K562 (cell line): ENCODE data around the gene CPLANE2. TPM values are rescaled to one million over a fixed set of nuclear protein-coding genes. Genes with fewer than 3 reads are reported as not detected.

ENCODE experiments used
- ATF7 ChIP-seq: fragments of 450-650 bp; IDR thresholded peaks from 2 replicates; pipeline ENCODE4 v1.7.1; 2014; ENCODE audit warnings: mild to moderate bottlenecking, moderate library complexity
- CBX1 ChIP-seq: sonication (generic); IDR thresholded peaks from 2 replicates; pipeline ENCODE4 v1.6.1; 2016; ENCODE audit warnings: antibody characterized with exemption, low read depth, mild to moderate bottlenecking
- MBD2 ChIP-seq: sonication (generic); IDR thresholded peaks from 2 replicates; pipeline ENCODE4 v1.6.1; 2016; ENCODE audit warnings: low read depth, borderline replicate concordance
- NFATC3 ChIP-seq: fragments of 450-650 bp; IDR thresholded peaks from 2 replicates; pipeline ENCODE4 v1.6.1; 2017; ENCODE audit warnings: mild to moderate bottlenecking
- POLR2A ChIP-seq: fragments of 450-650 bp; conservative IDR thresholded peaks from 2 replicates; pipeline ENCODE4 v1.6.1; 2016
- PRPF4 ChIP-seq: fragments of 200-400 bp; formaldehyde crosslinking; IDR thresholded peaks from one replicate; pipeline ENCODE4 v1.6.1; 2017; ENCODE audit warnings: low read length, low read depth, mild to moderate bottlenecking; ENCODE audit not compliant: insufficient read depth, poor library complexity, severe bottlenecking
- RBBP5 ChIP-seq: fragments of 200-600 bp; sonication (generic); IDR thresholded peaks from 2 replicates; pipeline ENCODE4 v1.6.1; 2012; ENCODE audit warnings: borderline replicate concordance, mild to moderate bottlenecking, low read length, control low read depth, inconsistent platforms; ENCODE audit not compliant: insufficient read depth, poor library complexity, severe bottlenecking
- RBFOX2 ChIP-seq: fragments of 200-400 bp; formaldehyde crosslinking; IDR thresholded peaks from 2 replicates; pipeline ENCODE4 v1.6.1; 2017; ENCODE audit warnings: low read depth, mild to moderate bottlenecking, low read length, moderate library complexity
- RCOR1 ChIP-seq, 2 experiments: IDR thresholded peaks; 2 replicates each; pipeline ENCODE4 v1.6.1; 2012; ENCODE audit warnings: low read depth in 2 of 2, low read length in 2 of 2, borderline replicate concordance in 1 of 2, improper control_type of control experiment in 1 of 2
- RUNX1 ChIP-seq: sonication (generic); IDR thresholded peaks from 2 replicates; pipeline ENCODE4 v1.6.1; 2016; ENCODE audit warnings: antibody characterized with exemption, low read depth
- SMAD4 ChIP-seq: fragments of 250-450 bp; sonication (Bioruptor Pico); conservative IDR thresholded peaks from 2 replicates; pipeline ENCODE4 v1.8.0; 2021; ENCODE audit warnings: inconsistent platforms, mild to moderate bottlenecking, moderate library complexity
- TBL1XR1 ChIP-seq, 2 experiments: IDR thresholded peaks; 2 replicates each; pipeline ENCODE4 v1.6.1; 2012; ENCODE audit warnings: improper control_type of control experiment in 2 of 2, low read length in 2 of 2, mild to moderate bottlenecking in 1 of 2
- TEAD1 ChIP-seq, 2 experiments: fragments of 450-650 bp in 1 of 2; sonication (generic) in 1 of 2; formaldehyde crosslinking; IDR thresholded peaks; 2 replicates each; pipeline versions ENCODE4 v1.4.0 to v1.8.0; 2020 to 2022; ENCODE audit warnings: mild to moderate bottlenecking in 2 of 2, missing genetic modification reagents in 1 of 2
- THAP7 ChIP-seq: fragments of 250-450 bp; sonication (Bioruptor Pico); IDR thresholded peaks from 2 replicates; pipeline ENCODE4 v1.5.0; 2021
- ZFX ChIP-seq: sonication (generic); formaldehyde crosslinking; IDR thresholded peaks from 2 replicates; pipeline ENCODE4 v1.8.0; 2022; ENCODE audit warnings: mild to moderate bottlenecking, missing genetic modification reagents, moderate library complexity
- ZNF217 ChIP-seq: sonication (generic); formaldehyde crosslinking; IDR thresholded peaks from 2 replicates; pipeline ENCODE4 v1.8.0; 2022; ENCODE audit warnings: mild to moderate bottlenecking, missing genetic modification reagents
- ZNF24 ChIP-seq: fragments of 450-650 bp; IDR thresholded peaks from 2 replicates; pipeline ENCODE4 v1.6.1; 2016
- ZNF41 ChIP-seq: fragments of 250-450 bp; sonication (Bioruptor Pico); conservative IDR thresholded peaks from 2 replicates; pipeline ENCODE4 v1.4.0; 2020; ENCODE audit warnings: mild to moderate bottlenecking
- polyA plus RNA-seq, 8 experiments: library from polyadenylated mRNA; depleted of rRNA in 4 of 8; stranded (reverse) in 5 of 8; unstranded in 3 of 8; fragments of >200 nt; fragmentation: Nextera tagmentation in 2 of 8; fragmentation: Illumina TruSeq in 1 of 8; extraction: Ambion mirVana in 2 of 8; extraction: Trizol in 1 of 8; gene quantifications; 2 replicates each; pipeline versions ENCODE4 v1.2.1 to v1.2.3, GENCODE V29; 2011 to 2014; ENCODE audit warnings: inconsistent platforms in 1 of 8, missing spikeins in 1 of 8
- total RNA-seq, 7 experiments: library from RNA; depleted of rRNA in 6 of 7; stranded (reverse); fragments of >200 nt in 6 of 7; fragmentation: Illumina TruSeq in 2 of 7; extraction: Trizol in 2 of 7; gene quantifications; 2 replicates each; pipeline versions ENCODE4 v1.2.1 to v1.2.3, GENCODE V29; 2011 to 2021; ENCODE audit warnings: low replicate concordance in 1 of 7
- TF ChIP-seq, protein P1 (sequence below): fragments of 450-650 bp; IDR thresholded peaks from 2 replicates; pipeline ENCODE4 v1.6.1; 2018; ENCODE audit not compliant: partially characterized antibody
- TF ChIP-seq, protein P2 (sequence below), 2 experiments: fragments of 250-450 bp in 1 of 2; fragments of 450-650 bp in 1 of 2; sonication (Bioruptor Pico) in 1 of 2; IDR thresholded peaks; 2 replicates each; pipeline versions ENCODE4 v1.6.1 to v1.8.0; 2016 to 2021; ENCODE audit warnings: mild to moderate bottlenecking in 2 of 2, moderate library complexity in 2 of 2, missing compliant biosample characterization in 1 of 2, missing genetic modification characterization in 1 of 2
- TF ChIP-seq, protein P3 (sequence below): sonication (generic); formaldehyde crosslinking; IDR thresholded peaks from 2 replicates; pipeline ENCODE4 v1.8.0; 2022; ENCODE audit warnings: mild to moderate bottlenecking, missing genetic modification reagents
- TF ChIP-seq, protein P4 (sequence below): fragments of 250-450 bp; sonication (Bioruptor Pico); IDR thresholded peaks from 2 replicates; pipeline ENCODE4 v1.5.0; 2020; ENCODE audit warnings: mild to moderate bottlenecking

The CPLANE2 gene
- total and polyA plus RNA-seq, 9 of the 15 experiments (the other 6 are each of a cell fraction or from before 2014, with no cell fraction given) = 0.17 to 20.9 (median 8.1) TPM

GRCh38 chr1:16237343-16237830, 404 bp upstream of the CPLANE2 start (continued):
- TF ChIP-seq, protein P1, sequence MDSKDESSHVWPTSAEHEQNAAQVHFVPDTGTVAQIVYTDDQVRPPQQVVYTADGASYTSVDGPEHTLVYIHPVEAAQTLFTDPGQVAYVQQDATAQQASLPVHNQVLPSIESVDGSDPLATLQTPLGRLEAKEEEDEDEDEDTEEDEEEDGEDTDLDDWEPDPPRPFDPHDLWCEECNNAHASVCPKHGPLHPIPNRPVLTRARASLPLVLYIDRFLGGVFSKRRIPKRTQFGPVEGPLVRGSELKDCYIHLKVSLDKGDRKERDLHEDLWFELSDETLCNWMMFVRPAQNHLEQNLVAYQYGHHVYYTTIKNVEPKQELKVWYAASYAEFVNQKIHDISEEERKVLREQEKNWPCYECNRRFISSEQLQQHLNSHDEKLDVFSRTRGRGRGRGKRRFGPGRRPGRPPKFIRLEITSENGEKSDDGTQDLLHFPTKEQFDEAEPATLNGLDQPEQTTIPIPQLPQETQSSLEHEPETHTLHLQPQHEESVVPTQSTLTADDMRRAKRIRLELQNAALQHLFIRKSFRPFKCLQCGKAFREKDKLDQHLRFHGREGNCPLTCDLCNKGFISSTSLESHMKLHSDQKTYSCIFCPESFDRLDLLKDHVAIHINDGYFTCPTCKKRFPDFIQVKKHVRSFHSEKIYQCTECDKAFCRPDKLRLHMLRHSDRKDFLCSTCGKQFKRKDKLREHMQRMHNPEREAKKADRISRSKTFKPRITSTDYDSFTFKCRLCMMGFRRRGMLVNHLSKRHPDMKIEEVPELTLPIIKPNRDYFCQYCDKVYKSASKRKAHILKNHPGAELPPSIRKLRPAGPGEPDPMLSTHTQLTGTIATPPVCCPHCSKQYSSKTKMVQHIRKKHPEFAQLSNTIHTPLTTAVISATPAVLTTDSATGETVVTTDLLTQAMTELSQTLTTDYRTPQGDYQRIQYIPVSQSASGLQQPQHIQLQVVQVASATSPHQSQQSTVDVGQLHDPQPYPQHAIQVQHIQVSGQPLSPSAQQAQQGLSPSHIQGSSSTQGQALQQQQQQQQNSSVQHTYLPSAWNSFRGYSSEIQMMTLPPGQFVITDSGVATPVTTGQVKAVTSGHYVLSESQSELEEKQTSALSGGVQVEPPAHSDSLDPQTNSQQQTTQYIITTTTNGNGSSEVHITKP = no peak
- no peak for TF ChIP-seq TBL1XR1 (IDR thresholded peaks at IDR 0.05; ENCODE audit: low read length in 2 of 2)
- no peak for TF ChIP-seq RUNX1
- peak; percentile 1; the same call in 1 of the 2 replicates for TF ChIP-seq RBFOX2
- TF ChIP-seq RCOR1 (IDR thresholded peaks at IDR 0.05; ENCODE audit: borderline replicate concordance in 1 of 2, low read depth in 2 of 2, low read length in 2 of 2) = no peak
- peak; percentile 79 for TF ChIP-seq ZNF24
- TF ChIP-seq RBBP5 = no peak
- TF ChIP-seq PRPF4 = no peak
- TF ChIP-seq ZNF41 (CRISPR knock-in tag) = no peak
- TF ChIP-seq, protein P2, sequence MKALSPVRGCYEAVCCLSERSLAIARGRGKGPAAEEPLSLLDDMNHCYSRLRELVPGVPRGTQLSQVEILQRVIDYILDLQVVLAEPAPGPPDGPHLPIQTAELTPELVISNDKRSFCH (CRISPR knock-in tag; IDR thresholded peaks at IDR 0.05) = no peak
- TF ChIP-seq, protein P2 (tag; IDR thresholded peaks at IDR 0.05) = no peak
- no peak for TF ChIP-seq SMAD4 (CRISPR knock-in tag)
- TF ChIP-seq CBX1 = no peak
- no peak for TF ChIP-seq MBD2
- TF ChIP-seq ZFX (CRISPR knock-in tag) = peak; percentile 45; the same call in 1 of the 2 replicates
- TF ChIP-seq ATF7 = no peak
- peak; percentile 85 for TF ChIP-seq POLR2A
- no peak for TF ChIP-seq ZNF217 (CRISPR knock-in tag)
- TF ChIP-seq, protein P3, sequence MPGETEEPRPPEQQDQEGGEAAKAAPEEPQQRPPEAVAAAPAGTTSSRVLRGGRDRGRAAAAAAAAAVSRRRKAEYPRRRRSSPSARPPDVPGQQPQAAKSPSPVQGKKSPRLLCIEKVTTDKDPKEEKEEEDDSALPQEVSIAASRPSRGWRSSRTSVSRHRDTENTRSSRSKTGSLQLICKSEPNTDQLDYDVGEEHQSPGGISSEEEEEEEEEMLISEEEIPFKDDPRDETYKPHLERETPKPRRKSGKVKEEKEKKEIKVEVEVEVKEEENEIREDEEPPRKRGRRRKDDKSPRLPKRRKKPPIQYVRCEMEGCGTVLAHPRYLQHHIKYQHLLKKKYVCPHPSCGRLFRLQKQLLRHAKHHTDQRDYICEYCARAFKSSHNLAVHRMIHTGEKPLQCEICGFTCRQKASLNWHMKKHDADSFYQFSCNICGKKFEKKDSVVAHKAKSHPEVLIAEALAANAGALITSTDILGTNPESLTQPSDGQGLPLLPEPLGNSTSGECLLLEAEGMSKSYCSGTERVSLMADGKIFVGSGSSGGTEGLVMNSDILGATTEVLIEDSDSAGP (CRISPR knock-in tag) = no peak
- TF ChIP-seq, protein P4, sequence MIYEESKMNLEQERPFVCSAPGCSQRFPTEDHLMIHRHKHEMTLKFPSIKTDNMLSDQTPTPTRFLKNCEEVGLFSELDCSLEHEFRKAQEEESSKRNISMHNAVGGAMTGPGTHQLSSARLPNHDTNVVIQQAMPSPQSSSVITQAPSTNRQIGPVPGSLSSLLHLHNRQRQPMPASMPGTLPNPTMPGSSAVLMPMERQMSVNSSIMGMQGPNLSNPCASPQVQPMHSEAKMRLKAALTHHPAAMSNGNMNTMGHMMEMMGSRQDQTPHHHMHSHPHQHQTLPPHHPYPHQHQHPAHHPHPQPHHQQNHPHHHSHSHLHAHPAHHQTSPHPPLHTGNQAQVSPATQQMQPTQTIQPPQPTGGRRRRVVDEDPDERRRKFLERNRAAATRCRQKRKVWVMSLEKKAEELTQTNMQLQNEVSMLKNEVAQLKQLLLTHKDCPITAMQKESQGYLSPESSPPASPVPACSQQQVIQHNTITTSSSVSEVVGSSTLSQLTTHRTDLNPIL (CRISPR knock-in tag) = no peak
- peak in 1 of 2 experiments; percentile 59; a peak in 1 of 4 replicates for TF ChIP-seq TEAD1 (CRISPR knock-in tag; IDR thresholded peaks at IDR 0.05)
- no peak for TF ChIP-seq NFATC3
- no peak for TF ChIP-seq THAP7 (CRISPR knock-in tag)
